K562 (cell line): Measurements from ENCODE around the gene C19orf67. TPM values are rescaled to one million over a fixed set of nuclear protein-coding genes. Genes with fewer than 3 reads are reported as not detected.
A peak's percentile ranks its signal among the peaks of the same experiment; 100 is the strongest.

Experiments used
- ARNT ChIP-seq, 2 experiments: fragments of 450-650 bp; IDR thresholded peaks; 2 replicates each; pipeline ENCODE4 v1.6.1; 2016; ENCODE audit warnings: mild to moderate bottlenecking in 1 of 2
- ELF1 ChIP-seq: fragments of 200-800 bp; sonication (Bioruptor generic); IDR thresholded peaks from 2 replicates; pipeline ENCODE4 v1.6.1; 2016; ENCODE audit warnings: missing genetic modification characterization, missing compliant biosample characterization
- ETS1 ChIP-seq: conservative IDR thresholded peaks from 2 replicates; pipeline ENCODE4 v1.6.1; 2011; ENCODE audit warnings: low read depth, mild to moderate bottlenecking, low read length; ENCODE audit not compliant: control insufficient read depth
- ETV5 ChIP-seq: sonication (generic); formaldehyde crosslinking; IDR thresholded peaks from 2 replicates; pipeline ENCODE4 v1.4.0; 2020; ENCODE audit warnings: low read depth, mild to moderate bottlenecking, missing genetic modification reagents
- HCFC1 ChIP-seq: IDR thresholded peaks from 2 replicates; pipeline ENCODE4 v1.6.1; 2012; ENCODE audit warnings: low read depth, low read length, improper control_type of control experiment
- KHSRP ChIP-seq: fragments of 450-650 bp; IDR thresholded peaks from 2 replicates; pipeline ENCODE4 v1.6.1; 2017
- MEF2A ChIP-seq: IDR thresholded peaks from 2 replicates; pipeline ENCODE4 v1.6.1; 2011; ENCODE audit warnings: low read depth, mild to moderate bottlenecking, low read length, moderate library complexity; ENCODE audit not compliant: control insufficient read depth
- MYNN ChIP-seq, 2 experiments: sonication (generic); formaldehyde crosslinking in 1 of 2; IDR thresholded peaks; 2 replicates each; pipeline versions ENCODE4 v1.5.0 to v1.6.1; 2016 to 2020; ENCODE audit warnings: antibody characterized with exemption in 1 of 2, missing genetic modification reagents in 1 of 2
- NCOA6 ChIP-seq: fragments of 450-650 bp; IDR thresholded peaks from 2 replicates; pipeline ENCODE4 v1.6.1; 2017; ENCODE audit warnings: mild to moderate bottlenecking
- NFYB ChIP-seq: IDR thresholded peaks from 2 replicates; pipeline ENCODE4 v1.6.1; 2011; ENCODE audit warnings: mild to moderate bottlenecking, moderate library complexity; ENCODE audit not compliant: insufficient read length; ENCODE audit errors: extremely low read depth
- RFX5 ChIP-seq: IDR thresholded peaks from 2 replicates; pipeline ENCODE4 v1.6.1; 2011; ENCODE audit warnings: low read depth, mild to moderate bottlenecking, improper control_type of control experiment, low read length
- RUNX1 ChIP-seq: sonication (generic); IDR thresholded peaks from 2 replicates; pipeline ENCODE4 v1.6.1; 2016; ENCODE audit warnings: antibody characterized with exemption, low read depth
- SAFB2 ChIP-seq: fragments of 200-400 bp; formaldehyde crosslinking; IDR thresholded peaks from 2 replicates; pipeline ENCODE4 v1.6.1; 2018; ENCODE audit warnings: borderline replicate concordance, low read length, low read depth, moderate library complexity; ENCODE audit not compliant: severe bottlenecking
- SMAD2 ChIP-seq: fragments of 150-350 bp; IDR thresholded peaks from 2 replicates; pipeline ENCODE4 v1.6.1; 2014; ENCODE audit warnings: low read depth, mild to moderate bottlenecking, low read length
- THRAP3 ChIP-seq: fragments of 450-650 bp; IDR thresholded peaks from 2 replicates; pipeline ENCODE4 v1.6.1; 2016; ENCODE audit warnings: mild to moderate bottlenecking, inconsistent platforms, borderline replicate concordance
- ZNF165 ChIP-seq: fragments of 250-450 bp; sonication (Bioruptor Pico); IDR thresholded peaks from 2 replicates; pipeline ENCODE4 v1.4.0; 2020; ENCODE audit warnings: borderline replicate concordance
- ZNF217 ChIP-seq: sonication (generic); formaldehyde crosslinking; IDR thresholded peaks from 2 replicates; pipeline ENCODE4 v1.8.0; 2022; ENCODE audit warnings: mild to moderate bottlenecking, missing genetic modification reagents
- ZNF274 ChIP-seq: IDR thresholded peaks from 2 replicates; pipeline ENCODE4 v1.6.1; 2011; ENCODE audit warnings: low read depth, mild to moderate bottlenecking, low read length, moderate library complexity, borderline replicate concordance
- ZNF444 ChIP-seq: fragments of 250-450 bp; sonication (Bioruptor Pico); IDR thresholded peaks from 2 replicates; pipeline ENCODE4 v1.4.0; 2020; ENCODE audit warnings: mild to moderate bottlenecking, moderate library complexity
- ZNF445 ChIP-seq: fragments of 250-450 bp; sonication (Bioruptor Pico); IDR thresholded peaks from 2 replicates; pipeline ENCODE4 v1.4.0; 2020; ENCODE audit warnings: low read depth, mild to moderate bottlenecking, moderate library complexity
- polyA plus RNA-seq, 8 experiments: library from polyadenylated mRNA; depleted of rRNA in 4 of 8; stranded (reverse) in 5 of 8; unstranded in 3 of 8; fragments of >200 nt; fragmentation: Nextera tagmentation in 2 of 8; fragmentation: Illumina TruSeq in 1 of 8; extraction: Ambion mirVana in 2 of 8; extraction: Trizol in 1 of 8; gene quantifications; 2 replicates each; pipeline versions ENCODE4 v1.2.1 to v1.2.3, GENCODE V29; 2011 to 2014; ENCODE audit warnings: inconsistent platforms in 1 of 8, missing spikeins in 1 of 8
- total RNA-seq, 7 experiments: library from RNA; depleted of rRNA in 6 of 7; stranded (reverse); fragments of >200 nt in 6 of 7; fragmentation: Illumina TruSeq in 2 of 7; extraction: Trizol in 2 of 7; gene quantifications; 2 replicates each; pipeline versions ENCODE4 v1.2.1 to v1.2.3, GENCODE V29; 2011 to 2021; ENCODE audit warnings: low replicate concordance in 1 of 7
- TF ChIP-seq, protein P1 (sequence below), 2 experiments: fragments of 450-650 bp; IDR thresholded peaks; 2 replicates each; pipeline ENCODE4 v1.6.1; 2016; ENCODE audit warnings: mild to moderate bottlenecking in 2 of 2, borderline replicate concordance in 1 of 2, low read depth in 1 of 2, moderate library complexity in 1 of 2

Gene C19orf67
- total and polyA plus RNA-seq, 9 of the 15 experiments (the other 6 are each of a cell fraction or from before 2014, with no cell fraction given): 0.29 to 1.8 (median 0.51) TPM; not detected in 3

- TF ChIP-seq, protein P1, sequence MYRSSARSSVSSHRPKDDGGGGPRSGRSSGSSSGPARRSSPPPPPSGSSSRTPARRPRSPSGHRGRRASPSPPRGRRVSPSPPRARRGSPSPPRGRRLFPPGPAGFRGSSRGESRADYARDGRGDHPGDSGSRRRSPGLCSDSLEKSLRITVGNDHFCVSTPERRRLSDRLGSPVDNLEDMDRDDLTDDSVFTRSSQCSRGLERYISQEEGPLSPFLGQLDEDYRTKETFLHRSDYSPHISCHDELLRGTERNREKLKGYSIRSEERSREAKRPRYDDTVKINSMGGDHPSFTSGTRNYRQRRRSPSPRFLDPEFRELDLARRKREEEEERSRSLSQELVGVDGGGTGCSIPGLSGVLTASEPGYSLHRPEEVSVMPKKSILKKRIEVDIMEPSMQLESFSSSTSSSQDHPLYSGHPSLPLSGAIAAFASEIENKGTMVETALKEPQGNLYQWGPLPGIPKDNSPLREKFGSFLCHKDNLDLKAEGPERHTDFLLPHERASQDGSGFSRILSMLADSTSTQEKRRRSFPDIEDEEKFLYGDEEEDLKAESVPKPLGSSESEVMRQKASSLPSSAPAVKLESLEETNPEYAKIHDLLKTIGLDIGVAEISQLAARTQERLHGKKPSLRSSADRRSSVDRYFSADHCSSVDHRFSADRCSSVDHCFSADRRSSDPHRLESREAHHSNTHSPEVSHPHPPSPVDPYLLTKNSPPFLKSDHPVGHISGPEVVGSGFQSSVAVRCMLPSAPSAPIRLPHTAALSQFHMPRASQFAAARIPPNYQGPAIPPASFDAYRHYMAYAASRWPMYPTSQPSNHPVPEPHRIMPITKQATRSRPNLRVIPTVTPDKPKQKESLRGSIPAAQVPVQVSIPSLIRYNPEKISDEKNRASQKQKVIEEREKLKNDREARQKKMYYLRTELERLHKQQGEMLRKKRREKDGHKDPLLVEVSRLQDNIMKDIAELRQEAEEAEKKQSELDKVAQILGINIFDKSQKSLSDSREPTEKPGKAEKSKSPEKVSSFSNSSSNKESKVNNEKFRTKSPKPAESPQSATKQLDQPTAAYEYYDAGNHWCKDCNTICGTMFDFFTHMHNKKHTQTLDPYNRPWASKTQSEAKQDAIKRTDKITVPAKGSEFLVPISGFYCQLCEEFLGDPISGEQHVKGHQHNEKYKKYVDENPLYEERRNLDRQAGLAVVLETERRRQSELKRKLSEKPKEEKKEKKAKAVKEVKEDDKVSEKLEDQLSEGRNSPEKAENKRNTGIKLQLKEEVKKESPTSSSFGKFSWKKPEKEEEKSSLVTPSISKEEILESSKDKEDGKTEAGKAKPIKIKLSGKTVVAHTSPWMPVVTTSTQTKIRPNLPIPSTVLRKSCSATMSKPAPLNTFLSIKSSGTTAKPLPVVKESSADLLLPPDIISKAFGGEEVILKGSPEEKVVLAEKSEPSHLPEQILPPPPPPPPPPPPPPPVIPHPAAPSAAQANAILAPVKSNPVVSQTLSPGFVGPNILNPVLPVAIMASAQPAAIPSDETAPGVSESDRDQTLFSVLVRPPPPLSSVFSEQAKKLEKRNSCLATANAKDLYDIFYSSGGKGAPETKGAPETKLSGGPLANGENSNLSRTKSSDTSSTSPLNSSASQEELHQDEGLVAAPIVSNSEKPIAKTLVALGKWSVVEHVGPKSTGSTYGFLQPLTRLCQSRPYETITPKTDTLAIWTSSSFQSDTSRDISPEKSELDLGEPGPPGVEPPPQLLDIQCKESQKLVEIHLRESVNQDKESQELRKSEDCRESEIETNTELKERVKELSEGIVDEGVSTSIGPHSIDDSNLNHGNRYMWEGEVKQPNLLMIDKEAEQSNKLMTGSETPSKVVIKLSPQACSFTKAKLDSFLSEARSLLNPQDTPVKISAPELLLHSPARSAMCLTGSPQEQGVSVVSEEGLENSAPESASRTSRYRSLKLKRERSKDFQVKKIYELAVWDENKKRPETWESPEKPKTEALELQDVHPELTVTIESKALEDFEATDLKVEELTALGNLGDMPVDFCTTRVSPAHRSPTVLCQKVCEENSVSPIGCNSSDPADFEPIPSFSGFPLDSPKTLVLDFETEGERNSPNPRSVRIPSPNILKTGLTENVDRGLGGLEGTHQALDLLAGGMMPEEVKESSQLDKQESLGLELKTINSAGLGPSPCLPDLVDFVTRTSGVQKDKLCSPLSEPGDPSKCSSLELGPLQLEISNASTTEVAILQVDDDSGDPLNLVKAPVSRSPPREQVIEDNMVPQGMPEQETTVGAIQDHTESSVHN (IDR thresholded peaks at IDR 0.05; ENCODE audit: borderline replicate concordance in 1 of 2, low read depth in 1 of 2): no peak
- TF ChIP-seq SAFB2: no peak
- no peak for TF ChIP-seq RUNX1
- TF ChIP-seq ETV5 (CRISPR knock-in tag): no peak
- no peak for TF ChIP-seq ARNT (IDR thresholded peaks at IDR 0.05)
- no peak for TF ChIP-seq NCOA6
- no peak for TF ChIP-seq ZNF445 (CRISPR knock-in tag)
- TF ChIP-seq ETS1: peak; percentile 32; the same call in 1 of the 2 replicates
- no peak for TF ChIP-seq NFYB
- TF ChIP-seq MEF2A: no peak
- no peak for TF ChIP-seq ELF1
- TF ChIP-seq ZNF444 (CRISPR knock-in tag): no peak
- no peak for TF ChIP-seq RFX5
- TF ChIP-seq ZNF217 (CRISPR knock-in tag): no peak
- TF ChIP-seq THRAP3: no peak
- TF ChIP-seq MYNN (IDR thresholded peaks at IDR 0.05): no peak
- TF ChIP-seq MYNN (CRISPR knock-in tag; IDR thresholded peaks at IDR 0.05): no peak
- TF ChIP-seq ZNF165: no peak
- TF ChIP-seq SMAD2: no peak
- no peak for TF ChIP-seq HCFC1
- TF ChIP-seq ZNF274: no peak
- no peak for TF ChIP-seq KHSRP
Measured at GRCh38 chr19:14073261-14073924, 12.2 kb downstream of the C19orf67 start (continued).
